Peyer's patch (tissue), 4 donors: Measurements from ENCODE around the gene MYLK.

ENCODE experiments used
- POLR2A ChIP-seq, 2 donors: fragments of 450-650 bp; IDR thresholded peaks; one replicate each; pipeline ENCODE4 v1.5.1; 2017; ENCODE audit warnings: antibody characterized with exemption in 2 of 2, mild to moderate bottlenecking in 2 of 2, moderate library complexity in 2 of 2
- TF ChIP-seq, protein P1 (sequence below), 6 experiments: fragments of 450-650 bp in 4 of 6; fragments of 200-600 bp in 2 of 6; sonication (generic) in 1 of 6; IDR thresholded peaks; one replicate each; pipeline ENCODE4 v1.5.1; 2017 to 2019; ENCODE audit warnings: antibody characterized with exemption in 6 of 6, mild to moderate bottlenecking in 3 of 6, moderate library complexity in 1 of 6

DNA sequence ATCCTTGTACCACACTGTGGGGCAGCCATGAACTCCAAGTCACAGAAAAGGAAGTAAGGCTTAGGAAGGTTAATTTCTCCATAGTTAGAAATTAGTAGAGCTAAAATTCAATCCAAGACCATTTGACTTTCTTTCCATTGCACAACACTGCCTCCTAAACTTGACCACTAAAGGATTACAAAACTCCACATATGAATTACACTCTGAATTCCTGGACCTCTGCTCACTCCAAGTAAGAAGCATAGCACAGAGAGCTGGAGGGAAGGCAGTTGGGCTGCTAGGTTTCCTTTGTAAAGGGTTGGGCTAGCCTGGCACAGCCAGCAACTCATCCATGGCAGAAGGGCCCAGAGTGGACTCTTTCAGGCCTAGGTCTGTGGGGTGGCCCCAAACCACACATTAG lies 134.4 kb downstream of the MYLK start:
- TF ChIP-seq, protein P1, sequence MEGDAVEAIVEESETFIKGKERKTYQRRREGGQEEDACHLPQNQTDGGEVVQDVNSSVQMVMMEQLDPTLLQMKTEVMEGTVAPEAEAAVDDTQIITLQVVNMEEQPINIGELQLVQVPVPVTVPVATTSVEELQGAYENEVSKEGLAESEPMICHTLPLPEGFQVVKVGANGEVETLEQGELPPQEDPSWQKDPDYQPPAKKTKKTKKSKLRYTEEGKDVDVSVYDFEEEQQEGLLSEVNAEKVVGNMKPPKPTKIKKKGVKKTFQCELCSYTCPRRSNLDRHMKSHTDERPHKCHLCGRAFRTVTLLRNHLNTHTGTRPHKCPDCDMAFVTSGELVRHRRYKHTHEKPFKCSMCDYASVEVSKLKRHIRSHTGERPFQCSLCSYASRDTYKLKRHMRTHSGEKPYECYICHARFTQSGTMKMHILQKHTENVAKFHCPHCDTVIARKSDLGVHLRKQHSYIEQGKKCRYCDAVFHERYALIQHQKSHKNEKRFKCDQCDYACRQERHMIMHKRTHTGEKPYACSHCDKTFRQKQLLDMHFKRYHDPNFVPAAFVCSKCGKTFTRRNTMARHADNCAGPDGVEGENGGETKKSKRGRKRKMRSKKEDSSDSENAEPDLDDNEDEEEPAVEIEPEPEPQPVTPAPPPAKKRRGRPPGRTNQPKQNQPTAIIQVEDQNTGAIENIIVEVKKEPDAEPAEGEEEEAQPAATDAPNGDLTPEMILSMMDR (IDR thresholded peaks at IDR 0.05): no peak
- no peak for TF ChIP-seq POLR2A (IDR thresholded peaks at IDR 0.05)
